ENCODE measurements around the gene TNF. TPM values are rescaled to one million over a fixed set of nuclear protein-coding genes. Genes with fewer than 3 reads are reported as not detected.

Gene TNF
- total and polyA plus RNA-seq, 7 experiments from 2014 or later, result 0.73 to 125 (median 5.4) TPM

DNA sequence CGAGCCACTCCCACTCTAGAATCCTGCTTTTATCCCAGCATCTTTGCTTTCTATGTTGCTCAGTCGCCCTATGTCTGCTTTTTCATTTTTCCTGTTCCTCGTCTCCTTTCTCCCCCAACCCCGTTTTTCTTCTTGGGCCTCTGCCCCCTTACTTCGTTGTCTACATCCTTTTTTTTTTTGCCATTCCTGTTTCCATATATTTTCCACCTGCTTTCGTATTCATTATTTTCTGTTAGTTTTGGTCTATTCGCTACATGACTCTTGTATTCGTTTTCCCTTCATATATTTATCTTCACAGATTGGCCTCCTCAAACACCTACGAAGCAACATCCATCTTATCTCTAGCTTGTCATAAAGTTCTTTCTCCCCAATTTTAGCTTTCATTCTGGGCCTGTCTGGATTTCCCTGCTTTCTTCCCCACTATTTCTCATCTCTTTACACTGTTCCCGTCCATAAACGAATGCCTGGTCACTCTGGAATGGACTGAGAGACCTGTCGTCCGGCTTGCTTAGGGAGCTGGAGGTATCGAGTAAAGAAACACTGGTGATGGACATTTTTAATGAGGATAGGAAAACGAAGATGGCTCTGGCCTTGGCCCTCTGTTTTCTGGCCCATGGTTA is 46.1 kb downstream of the TNF start:
- H3K4me1 ChIP-seq (ENCODE audit: control insufficient read depth in 2 of 2, insufficient read depth in 2 of 2, low read length in 2 of 2), result peaks cover 9 to 14% of the 10 kb centered on the region in 2 donors
- H3K9me3 ChIP-seq (ENCODE audit: control insufficient read depth in 2 of 3, low read length in 3 of 3), result no peaks in the 10 kb centered on the region
- H3K27ac ChIP-seq (ENCODE audit: low read depth, low read length), result peak overlapping the region; percentile 96
- Mint-ChIP-seq H3K4me3 (peak overlapping the region; percentile 82 to 95 (median 93)), H3K9me3 (peaks cover 0 to 2% (median 0%) of the 10 kb centered on the region in 11 donors), H3K27ac (peak overlapping the region; percentile 90 to 98 (median 96)), H3K4me1 (peaks cover 15 to 46% (median 41%) of the 10 kb centered on the region in 7 donors), H3K36me3 (peaks cover under 1 to 41% (median 10%) of the 10 kb centered on the region in 5 donors), H3K27me3 (no peaks in the 10 kb centered on the region)
- POLR2A ChIA-PET, result interaction anchor here (0.6 to 66.4 kb wide), 15 partner anchors 15 to 338 kb away, joined by 3 to 3078 read pairs (median 5); partner anchors contain the start of genes APOM, ATP6V1G2, BAG6 and C6orf47
- CTCF ChIA-PET, result no interaction called here
- peak overlapping the region; percentile 90 for H3K4me3 ChIP-seq (ENCODE audit: low read length)
- peaks cover 12 to 31% (median 13%) of the 10 kb centered on the region in 3 experiments for H3K36me3 ChIP-seq (ENCODE audit: control insufficient read depth in 2 of 3, insufficient read depth in 3 of 3, low read length in 3 of 3)
- no peak for ATAC-seq
- intact Hi-C loops (cut with micrococcal nuclease), result loop anchor here (2.0 to 5.0 kb wide), 10 partner anchors 17 to 1231 kb away; partner anchors contain the start of genes NELFE (in 2 of the 2), SKIC2 (in 2 of the 2), GNL1 (in 1 of the 2) and HSPA1B (in 1 of the 2)
- DNase-seq, result peak in 3 of 9 donors; percentile 15 to 29 (median 21)
- no peaks in the 10 kb centered on the region for H3K27me3 ChIP-seq (ENCODE audit: control insufficient read depth in 2 of 2, insufficient read depth in 2 of 2, low read length in 2 of 2)

DNA sequence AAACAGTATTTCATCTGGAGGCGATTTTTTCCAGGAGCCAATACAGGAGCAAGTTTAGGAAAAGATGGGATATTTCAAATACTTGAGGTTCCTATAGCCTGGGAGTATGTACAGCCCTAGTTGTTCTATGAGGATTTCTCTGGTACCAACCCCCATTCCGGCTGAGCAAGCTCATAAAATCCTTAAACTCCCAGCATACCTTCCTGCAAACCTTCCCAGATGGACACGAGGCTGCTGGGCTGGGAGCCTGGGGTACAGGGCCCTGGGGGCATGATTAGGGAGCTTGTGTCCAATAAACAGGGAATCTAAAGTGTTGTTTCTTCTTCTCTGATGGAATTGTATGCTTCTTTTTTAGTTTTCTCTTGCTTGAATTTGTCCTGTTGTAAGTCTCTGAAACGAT is 46.6 kb downstream of the TNF start:
- POLR2A ChIA-PET, result interaction anchor here (0.6 to 66.4 kb wide), 15 partner anchors 16 to 338 kb away, joined by 3 to 3078 read pairs (median 4); partner anchors contain the start of genes APOM, ATP6V1G2, BAG6 and C6orf47

DNA sequence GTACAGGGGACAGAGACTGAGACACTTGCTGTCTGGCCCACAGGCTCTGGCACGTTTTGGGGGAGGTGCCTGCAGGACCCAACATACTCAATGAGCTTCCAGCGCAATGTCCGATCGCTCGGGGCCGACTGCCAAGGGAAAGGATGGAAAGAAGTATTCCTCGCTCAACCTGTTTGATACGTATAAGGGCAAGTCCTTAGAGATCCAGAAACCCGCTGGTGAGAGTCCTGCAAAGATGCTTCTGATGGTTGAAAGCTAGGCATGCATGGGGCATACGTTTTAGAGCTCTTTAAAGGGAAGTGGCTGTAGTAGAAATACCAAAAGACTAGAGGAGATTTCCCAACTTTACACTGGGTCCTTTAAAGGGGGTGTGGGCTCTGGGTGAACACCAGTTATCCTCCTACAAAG is 47.3 kb downstream of the TNF start:
- Mint-ChIP-seq H3K4me1 (peaks cover 9 to 38% (median 34%) of the 10 kb centered on the region in 7 donors), H3K27me3 (no peaks in the 10 kb centered on the region), H3K27ac (peak overlapping the region; percentile 66 to 98 (median 96)), H3K4me3 (peak overlapping the region in 5 of 10 donors; percentile 88 to 95 (median 93)), H3K9me3 (peaks cover 0 to 2% (median 0%) of the 10 kb centered on the region in 11 donors), H3K36me3 (peaks cover 4 to 46% (median 20%) of the 10 kb centered on the region in 5 donors)
- no peaks in the 10 kb centered on the region for H3K9me3 ChIP-seq (ENCODE audit: control insufficient read depth in 2 of 3, low read length in 3 of 3)
- H3K27ac ChIP-seq (ENCODE audit: low read depth, low read length), result peak overlapping the region; percentile 96
- H3K27me3 ChIP-seq (ENCODE audit: control insufficient read depth in 2 of 2, insufficient read depth in 2 of 2, low read length in 2 of 2), result no peaks in the 10 kb centered on the region
- peaks cover 20 to 44% (median 21%) of the 10 kb centered on the region in 3 experiments for H3K36me3 ChIP-seq (ENCODE audit: control insufficient read depth in 2 of 3, insufficient read depth in 3 of 3, low read length in 3 of 3)
- no peak for ATAC-seq
- H3K4me3 ChIP-seq (ENCODE audit: low read length), result no peak overlapping the region
- intact Hi-C loops (cut with micrococcal nuclease), result loop anchor here (5.0 kb wide), 3 partner anchors 335 to 1230 kb away; partner anchors contain the start of genes GNL1 (in 1 of the 2), NELFE (in 1 of the 2), PRR3 (in 1 of the 2) and PSMB9 (in 1 of the 2)
- ChIA-PET CTCF (interaction anchor here (0.8 kb wide), 1 partner anchor 126 kb away, joined by 3 read pairs; no protein-coding TSS in a partner anchor), POLR2A (interaction anchor here (0.6 to 66.4 kb wide), 9 partner anchors 12 to 296 kb away, joined by 3 to 3078 read pairs (median 5); partner anchors contain the start of genes ATP6V1G2, BAG6, DDX39B and HSPA1B)
- no peak for DNase-seq
- peaks cover 3 to 14% of the 10 kb centered on the region in 2 donors for H3K4me1 ChIP-seq (ENCODE audit: control insufficient read depth in 2 of 2, insufficient read depth in 2 of 2, low read length in 2 of 2)

More for the DNA sequence above, 46.6 kb downstream of the TNF start:
- peaks cover 0 to 2% (median 0%) of the 10 kb centered on the region in 11 donors for H3K9me3 Mint-ChIP-seq
- H3K27me3 ChIP-seq (ENCODE audit: control insufficient read depth in 2 of 2, insufficient read depth in 2 of 2, low read length in 2 of 2), result no peaks in the 10 kb centered on the region
- no peaks in the 10 kb centered on the region for H3K27me3 Mint-ChIP-seq
- peak overlapping the region; percentile 82 to 95 (median 93) for H3K4me3 Mint-ChIP-seq
- CTCF ChIA-PET, result interaction anchor here (0.8 kb wide), 1 partner anchor 125 kb away, joined by 3 read pairs; no protein-coding TSS in a partner anchor
- no peaks in the 10 kb centered on the region for H3K9me3 ChIP-seq (ENCODE audit: control insufficient read depth in 2 of 3, low read length in 3 of 3)
- intact Hi-C loops (cut with micrococcal nuclease), result loop anchor here (2.0 to 5.0 kb wide), 10 partner anchors 17 to 1230 kb away; partner anchors contain the start of genes NELFE (in 2 of the 2), SKIC2 (in 2 of the 2), GNL1 (in 1 of the 2) and HSPA1B (in 1 of the 2)
- peak overlapping the region; percentile 96 for H3K27ac ChIP-seq (ENCODE audit: low read depth, low read length)
- H3K4me3 ChIP-seq (ENCODE audit: low read length), result no peak overlapping the region
- H3K36me3 Mint-ChIP-seq, result peaks cover 4 to 41% (median 13%) of the 10 kb centered on the region in 5 donors
- peaks cover 9 to 40% (median 35%) of the 10 kb centered on the region in 7 donors for H3K4me1 Mint-ChIP-seq
- H3K36me3 ChIP-seq (ENCODE audit: control insufficient read depth in 2 of 3, insufficient read depth in 3 of 3, low read length in 3 of 3), result peaks cover 17 to 37% (median 18%) of the 10 kb centered on the region in 3 experiments
- DNase-seq, result no peak
- ATAC-seq, result no peak
- peak overlapping the region; percentile 90 to 98 (median 96) for H3K27ac Mint-ChIP-seq
- peaks cover 3 to 14% of the 10 kb centered on the region in 2 donors for H3K4me1 ChIP-seq (ENCODE audit: control insufficient read depth in 2 of 2, insufficient read depth in 2 of 2, low read length in 2 of 2)

DNA sequence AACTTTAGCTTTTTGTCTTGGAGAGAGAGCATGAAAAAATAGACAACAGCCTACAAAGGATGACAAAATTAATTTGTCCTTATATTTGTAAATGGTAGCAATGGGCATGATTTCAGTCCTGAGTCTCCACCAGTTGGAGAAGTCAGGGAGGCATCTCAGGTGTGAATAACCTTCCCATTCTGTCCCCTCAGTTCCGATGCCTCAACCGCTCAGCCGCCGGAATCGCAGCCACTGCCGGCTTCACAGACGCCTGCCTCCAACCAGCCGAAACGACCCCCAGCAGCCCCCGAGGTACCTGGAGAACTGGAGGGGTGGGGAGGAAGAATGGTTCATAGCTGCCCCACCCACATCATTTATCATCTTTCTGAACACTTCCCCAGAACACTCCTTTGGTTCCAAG is 48.7 kb downstream of the TNF start:
- peaks cover 4 to 48% (median 21%) of the 10 kb centered on the region in 5 donors for H3K36me3 Mint-ChIP-seq

DNA sequence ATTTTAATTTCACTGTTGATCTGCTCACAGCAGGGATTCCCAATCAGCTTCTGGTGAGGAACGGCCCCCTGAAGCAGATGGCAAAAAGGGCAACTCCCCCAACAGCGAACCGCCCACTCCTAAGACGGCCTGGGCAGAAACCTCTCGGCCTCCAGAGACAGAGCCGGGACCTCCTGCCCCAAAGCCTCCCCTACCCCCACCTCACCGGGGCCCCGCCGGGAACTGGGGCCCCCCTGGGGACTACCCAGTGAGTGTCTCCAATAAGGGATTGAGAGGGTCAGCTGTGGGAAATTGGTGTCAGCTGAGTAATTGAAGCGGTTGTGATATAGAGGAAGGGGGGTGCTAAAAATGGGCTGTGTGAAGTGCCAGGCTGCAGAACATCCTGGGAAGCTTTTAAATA is 51.6 kb downstream of the TNF start:
- H3K9me3 ChIP-seq (ENCODE audit: control insufficient read depth in 2 of 3, low read length in 3 of 3), result no peaks in the 10 kb centered on the region
- no peaks in the 10 kb centered on the region for H3K9me3 Mint-ChIP-seq
- ChIA-PET CTCF (interaction anchor here (0.6 kb wide), 1 partner anchor 76 kb away, joined by 3 read pairs; no protein-coding TSS in a partner anchor), POLR2A (interaction anchor here (0.7 to 66.4 kb wide), 5 partner anchors 13 to 268 kb away, joined by 3 to 3078 read pairs (median 4); partner anchors contain the start of genes ATP6V1G2, BAG6, DDX39B and LST1)
- peaks cover 0 to 28% (median 12%) of the 10 kb centered on the region in 7 donors for H3K4me1 Mint-ChIP-seq
- H3K27ac Mint-ChIP-seq, result peak overlapping the region in 2 of 9 donors; percentile 1 to 34
- intact Hi-C loops (cut with micrococcal nuclease), result no loop called here
- peaks cover 14 to 60% (median 26%) of the 10 kb centered on the region in 5 donors for H3K36me3 Mint-ChIP-seq
- peaks cover 20 to 86% (median 29%) of the 10 kb centered on the region in 3 experiments for H3K36me3 ChIP-seq (ENCODE audit: control insufficient read depth in 2 of 3, insufficient read depth in 3 of 3, low read length in 3 of 3)
- no peaks in the 10 kb centered on the region for H3K27me3 Mint-ChIP-seq
- H3K4me3 ChIP-seq (ENCODE audit: low read length), result no peak overlapping the region
- no peak for ATAC-seq
- DNase-seq, result no peak
- no peak overlapping the region for H3K4me3 Mint-ChIP-seq
- no peak overlapping the region for H3K27ac ChIP-seq (ENCODE audit: low read depth, low read length)
- peaks cover 0 to 3% of the 10 kb centered on the region in 2 donors for H3K4me1 ChIP-seq (ENCODE audit: control insufficient read depth in 2 of 2, insufficient read depth in 2 of 2, low read length in 2 of 2)
- H3K27me3 ChIP-seq (ENCODE audit: control insufficient read depth in 2 of 2, insufficient read depth in 2 of 2, low read length in 2 of 2), result no peaks in the 10 kb centered on the region

More for the DNA sequence above, 48.7 kb downstream of the TNF start:
- H3K9me3 Mint-ChIP-seq, result peaks cover 0 to 2% (median 0%) of the 10 kb centered on the region in 11 donors
- peaks cover 9 to 39% (median 30%) of the 10 kb centered on the region in 7 donors for H3K4me1 Mint-ChIP-seq
- DNase-seq, result no peak
- Histone ChIP-seq H3K4me1 (ENCODE audit: control insufficient read depth in 2 of 2, insufficient read depth in 2 of 2, low read length in 2 of 2) (peaks cover 3 to 14% of the 10 kb centered on the region in 2 donors), H3K27ac (ENCODE audit: low read depth, low read length) (no peak overlapping the region), H3K27me3 (ENCODE audit: control insufficient read depth in 2 of 2, insufficient read depth in 2 of 2, low read length in 2 of 2) (no peaks in the 10 kb centered on the region), H3K4me3 (ENCODE audit: low read length) (no peak overlapping the region), H3K36me3 (ENCODE audit: control insufficient read depth in 2 of 3, insufficient read depth in 3 of 3, low read length in 3 of 3) (peaks cover 20 to 57% (median 23%) of the 10 kb centered on the region in 3 experiments), H3K9me3 (ENCODE audit: control insufficient read depth in 2 of 3, low read length in 3 of 3) (no peaks in the 10 kb centered on the region)
- no peak overlapping the region for H3K4me3 Mint-ChIP-seq
- ChIA-PET CTCF (interaction anchor here (0.6 to 1.2 kb wide), 2 partner anchors 42 to 117 kb away, joined by 3 read pairs; partner anchors contain the start of gene LTB), POLR2A (interaction anchor here (66.4 kb wide), 1 partner anchor 60 kb away, joined by 3078 read pairs; the partner anchor contains the start of genes ATP6V1G2, DDX39B, LST1 and LTA)
- ATAC-seq, result no peak
- H3K27ac Mint-ChIP-seq, result peak overlapping the region in 4 of 9 donors; percentile 5 to 74 (median 23)
- H3K27me3 Mint-ChIP-seq, result no peaks in the 10 kb centered on the region
- intact Hi-C loops (cut with micrococcal nuclease), result loop anchor here (5.0 kb wide), 3 partner anchors 333 to 1228 kb away; partner anchors contain the start of genes GNL1 (in 1 of the 2), NELFE (in 1 of the 2), PRR3 (in 1 of the 2) and PSMB9 (in 1 of the 2)

Measured in naive thymus-derived CD4-positive, alpha-beta T cell (primary cell).